DOHH2 (cell line): Measurements from ENCODE around the gene SHISA6.

ENCODE experiments used
- H3F3A ChIP-seq: fragments of 200-600 bp; sonication (generic), shearing (Covaris generic); 2 replicates; pipeline ENCODE4 v1.6.0; 2016; ENCODE audit warnings: antibody characterized with exemption, mild to moderate bottlenecking; ENCODE audit not compliant: control insufficient read depth, insufficient read depth
- H3K27ac ChIP-seq: fragments of 200-600 bp; sonication (generic); 2 replicates; pipeline ENCODE4 v1.5.1; 2014; ENCODE audit warnings: low read depth, mild to moderate bottlenecking, low read length, moderate library complexity
- H3K27me3 ChIP-seq: fragments of 200-600 bp; sonication (generic); 2 replicates; pipeline ENCODE4 v1.6.1; 2014; ENCODE audit warnings: mild to moderate bottlenecking, low read length, mixed read lengths; ENCODE audit not compliant: control insufficient read depth
- H3K36me3 ChIP-seq: fragments of 200-600 bp; sonication (generic); 2 replicates; pipeline ENCODE4 v1.6.1; 2014; ENCODE audit warnings: mild to moderate bottlenecking, low read length, moderate library complexity, mixed read lengths; ENCODE audit not compliant: control insufficient read depth
- H3K4me1 ChIP-seq: fragments of 200-600 bp; sonication (generic); 2 replicates; pipeline ENCODE4 v1.6.1; 2014; ENCODE audit warnings: mild to moderate bottlenecking, low read length, mixed read lengths; ENCODE audit not compliant: control insufficient read depth
- H3K4me2 ChIP-seq: fragments of 200-600 bp; sonication (generic); 2 replicates; pipeline ENCODE4 v1.6.0; 2014; ENCODE audit warnings: mild to moderate bottlenecking, low read length, moderate library complexity
- H3K4me3 ChIP-seq: fragments of 200-600 bp; sonication (generic); 2 replicates; pipeline ENCODE4 v1.5.1; 2014; ENCODE audit warnings: mild to moderate bottlenecking, low read length, mixed read lengths
- H3K79me2 ChIP-seq: fragments of 200-600 bp; sonication (generic); 2 replicates; pipeline ENCODE4 v1.6.1; 2014; ENCODE audit warnings: mild to moderate bottlenecking, low read length, mixed read lengths; ENCODE audit not compliant: control insufficient read depth
- H3K9me2 ChIP-seq: fragments of 200-600 bp; sonication (generic); replicated peaks from 2 replicates; pipeline ENCODE4 v1.6.1; 2014; ENCODE audit warnings: mild to moderate bottlenecking, low read length, mixed read lengths; ENCODE audit not compliant: control insufficient read depth
- H3K9me3 ChIP-seq: fragments of 200-600 bp; sonication (generic); 2 replicates; pipeline ENCODE4 v1.6.1; 2014; ENCODE audit warnings: antibody characterized with exemption, low read length, mixed read lengths; ENCODE audit not compliant: control insufficient read depth, insufficient read depth
- H4K20me1 ChIP-seq: fragments of 200-600 bp; sonication (generic); 2 replicates; pipeline ENCODE4 v1.6.0; 2014; ENCODE audit warnings: low read depth, mild to moderate bottlenecking, antibody characterized with exemption, low read length, moderate library complexity; ENCODE audit not compliant: control insufficient read depth, insufficient read depth
- EZH2phosphoT487 ChIP-seq: fragments of 200-600 bp; sonication (generic); IDR thresholded peaks from 2 replicates; pipeline ENCODE4 v1.6.1; 2017; ENCODE audit warnings: borderline replicate concordance, mild to moderate bottlenecking, antibody characterized with exemption, low read length, moderate library complexity, mixed read lengths
- TF ChIP-seq, protein P1 (sequence below): fragments of 200-600 bp; sonication (generic); IDR thresholded peaks from one replicate; pipeline ENCODE4 v1.5.1; 2014; ENCODE audit warnings: antibody characterized with exemption, mild to moderate bottlenecking, low read depth, low read length; ENCODE audit not compliant: poor library complexity, severe bottlenecking

SHISA6 gene

DNA sequence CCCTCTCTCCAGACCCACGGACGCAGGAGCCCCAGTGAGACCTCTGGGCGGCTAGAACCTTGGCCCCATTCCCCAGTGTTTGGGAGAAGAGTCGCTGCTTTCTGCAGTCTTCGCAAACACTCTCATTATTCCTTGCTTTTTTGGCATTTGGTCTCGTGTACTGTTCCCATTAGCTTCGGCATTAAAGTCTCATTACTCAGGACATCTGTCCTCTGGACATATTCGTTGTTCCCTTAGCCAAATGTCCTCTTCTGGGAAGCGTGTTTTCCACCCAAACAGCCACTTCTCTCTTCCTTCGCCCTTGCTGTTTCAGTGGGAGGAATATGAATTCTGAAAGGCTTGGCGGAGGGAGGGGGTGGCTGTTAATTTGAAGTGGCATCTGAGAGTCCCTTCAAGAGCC lies 11.1 kb downstream of the SHISA6 start:
- H3F3A ChIP-seq, result no peaks in the 10 kb centered on the region
- no peaks in the 10 kb centered on the region; the same call in 1 of the 2 replicates for H3K9me3 ChIP-seq
- H3K36me3 ChIP-seq, result no peaks in the 10 kb centered on the region
- TF ChIP-seq, protein P1, sequence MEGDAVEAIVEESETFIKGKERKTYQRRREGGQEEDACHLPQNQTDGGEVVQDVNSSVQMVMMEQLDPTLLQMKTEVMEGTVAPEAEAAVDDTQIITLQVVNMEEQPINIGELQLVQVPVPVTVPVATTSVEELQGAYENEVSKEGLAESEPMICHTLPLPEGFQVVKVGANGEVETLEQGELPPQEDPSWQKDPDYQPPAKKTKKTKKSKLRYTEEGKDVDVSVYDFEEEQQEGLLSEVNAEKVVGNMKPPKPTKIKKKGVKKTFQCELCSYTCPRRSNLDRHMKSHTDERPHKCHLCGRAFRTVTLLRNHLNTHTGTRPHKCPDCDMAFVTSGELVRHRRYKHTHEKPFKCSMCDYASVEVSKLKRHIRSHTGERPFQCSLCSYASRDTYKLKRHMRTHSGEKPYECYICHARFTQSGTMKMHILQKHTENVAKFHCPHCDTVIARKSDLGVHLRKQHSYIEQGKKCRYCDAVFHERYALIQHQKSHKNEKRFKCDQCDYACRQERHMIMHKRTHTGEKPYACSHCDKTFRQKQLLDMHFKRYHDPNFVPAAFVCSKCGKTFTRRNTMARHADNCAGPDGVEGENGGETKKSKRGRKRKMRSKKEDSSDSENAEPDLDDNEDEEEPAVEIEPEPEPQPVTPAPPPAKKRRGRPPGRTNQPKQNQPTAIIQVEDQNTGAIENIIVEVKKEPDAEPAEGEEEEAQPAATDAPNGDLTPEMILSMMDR, result no peak
- TF ChIP-seq EZH2phosphoT487, result no peak
- no peak overlapping the region for H3K27ac ChIP-seq
- H3K4me1 ChIP-seq, result no peaks in the 10 kb centered on the region
- H3K79me2 ChIP-seq, result no peaks in the 10 kb centered on the region
- no peak overlapping the region for H3K4me2 ChIP-seq
- no peaks in the 10 kb centered on the region for H3K27me3 ChIP-seq
- no peaks in the 10 kb centered on the region for H4K20me1 ChIP-seq
- H3K4me3 ChIP-seq, result no peak overlapping the region
- H3K9me2 ChIP-seq, result no peaks in the 10 kb centered on the region

GRCh38 chr17:11256877-11257276 lies 15.9 kb downstream of the SHISA6 start:
- no peak overlapping the region for H3K4me3 ChIP-seq
- H4K20me1 ChIP-seq, result no peaks in the 10 kb centered on the region
- H3K4me1 ChIP-seq, result no peaks in the 10 kb centered on the region
- no peaks in the 10 kb centered on the region for H3K9me3 ChIP-seq
- H3K27ac ChIP-seq, result no peak overlapping the region
- H3F3A ChIP-seq, result no peaks in the 10 kb centered on the region
- H3K4me2 ChIP-seq, result no peak overlapping the region
- TF ChIP-seq EZH2phosphoT487, result no peak
- TF ChIP-seq, protein P1, result no peak
- no peaks in the 10 kb centered on the region for H3K27me3 ChIP-seq
- H3K9me2 ChIP-seq, result no peaks in the 10 kb centered on the region
- H3K79me2 ChIP-seq, result no peaks in the 10 kb centered on the region
- H3K36me3 ChIP-seq, result no peaks in the 10 kb centered on the region

- Histone ChIP-seq H3K27me3 (no peaks in the 10 kb centered on the region), H3F3A (no peaks in the 10 kb centered on the region), H3K27ac (no peak overlapping the region), H4K20me1 (no peaks in the 10 kb centered on the region), H3K4me2 (no peak overlapping the region), H3K9me2 (no peaks in the 10 kb centered on the region), H3K4me3 (no peak overlapping the region), H3K36me3 (no peaks in the 10 kb centered on the region), H3K4me1 (no peaks in the 10 kb centered on the region), H3K79me2 (no peaks in the 10 kb centered on the region), H3K9me3 (peaks cover 12% of the 10 kb centered on the region; the same call in 1 of the 2 replicates)
- no peak for TF ChIP-seq EZH2phosphoT487
- TF ChIP-seq, protein P1, result peak; percentile 64
These were observed 23.3 kb downstream of the SHISA6 start for GRCh38 chr17:11264183-11264871.
